Measurements from ENCODE around the gene STPG3. TPM values are rescaled to one million over a fixed set of nuclear protein-coding genes. Genes with fewer than 3 reads are reported as not detected.
A peak's percentile ranks its signal among the peaks of the same experiment; 100 is the strongest.

Gene STPG3
- total RNA-seq, 2 donors from 2014 or later, result not detected

GRCh38 chr9:137302118-137302448, 51.0 kb downstream of the STPG3 start, which contains the start of gene NRARP:
Gene NRARP (minus strand): TSS chr9:137302271. CDS start chr9:137301928, 343 bp downstream.
- peak; percentile 95 for DNase-seq
- no peaks in the 10 kb centered on the region for H3K36me3 ChIP-seq
- no peaks in the 10 kb centered on the region for H3K9me3 ChIP-seq
- H3K27ac ChIP-seq, result peak within 1 kb of the TSS; percentile 98
- intact Hi-C loops (cut with DNase I), result loop anchor here (5.0 kb wide), 1 partner anchor 105 kb away; no protein-coding TSS in a partner anchor
- H3K9ac ChIP-seq (ENCODE audit: low read depth in 2 of 2, low read length in 2 of 2), result peak within 1 kb of the TSS; percentile 85 to 99
- no peak for TF ChIP-seq CTCF (IDR thresholded peaks at IDR 0.05)
- H3K4me3 ChIP-seq, result peak within 1 kb of the TSS; percentile 66
- H3K4me1 ChIP-seq, result peaks cover 35% of the 10 kb centered on the region
- peaks cover 11% of the 10 kb centered on the region for H3K27me3 ChIP-seq

GRCh38 chr9:137302449-137303150, 51.5 kb downstream of the STPG3 start:
- no peaks in the 10 kb centered on the region for H3K36me3 ChIP-seq
- TF ChIP-seq CTCF (IDR thresholded peaks at IDR 0.05), result peak; percentile 31
- peak overlapping the region; percentile 54 for H3K4me3 ChIP-seq
- H3K4me1 ChIP-seq, result peaks cover 37% of the 10 kb centered on the region
- no peaks in the 10 kb centered on the region for H3K9me3 ChIP-seq
- DNase-seq, result no peak
- peak overlapping the region; percentile 98 for H3K27ac ChIP-seq
- peaks cover 11% of the 10 kb centered on the region for H3K27me3 ChIP-seq
- intact Hi-C loops (cut with DNase I), result loop anchor here (5.0 kb wide), 1 partner anchor 105 kb away; no protein-coding TSS in a partner anchor
- H3K9ac ChIP-seq (ENCODE audit: low read depth in 2 of 2, low read length in 2 of 2), result peak overlapping the region; percentile 82 to 96

Other genes with a start within 250 kb of the STPG3 start
- 10 to 100 TPM; 22.4 to 47.5 TPM for gene ABCA2, start 223.0 kb upstream of the STPG3 start, total RNA-seq
- gene FUT7, start 219.2 kb upstream of the STPG3 start, total RNA-seq, result not detected
- gene NPDC1, start 205.1 kb upstream of the STPG3 start, total RNA-seq, result 100 to 1,000 TPM; 149 to 177 TPM
- gene ENTPD2, start 197.2 kb upstream of the STPG3 start, total RNA-seq, result 10 to 100 TPM; 20.5 to 22.1 TPM
- gene SAPCD2, start 180.7 kb upstream of the STPG3 start, total RNA-seq, result 10 to 100 TPM; 19.2 to 57.8 TPM
- gene UAP1L1, start 173.8 kb upstream of the STPG3 start, total RNA-seq, result 10 to 100 TPM in 1 of 2 donors, 1 to 10 TPM in 1; 9.0 to 13.0 TPM
- gene MAN1B1, start 164.3 kb upstream of the STPG3 start, total RNA-seq, result 10 to 100 TPM; 43.5 to 52.6 TPM
- 10 to 100 TPM; 46.2 to 52.5 TPM for gene DPP7, start 136.6 kb upstream of the STPG3 start, total RNA-seq
- gene GRIN1, start 112.1 kb upstream of the STPG3 start, total RNA-seq, result under 1 TPM; 0.47 to 0.93 TPM
- gene LRRC26, start 81.2 kb upstream of the STPG3 start, total RNA-seq, result 10 to 100 TPM; 64.6 to 95.8 TPM
- gene TMEM210, start 79.2 kb upstream of the STPG3 start, total RNA-seq, result under 1 TPM in 1 of 2 donors, not detected in 1; 0.67 TPM
- 10 to 100 TPM; 33.8 to 67.8 TPM for gene ANAPC2, start 62.7 kb upstream of the STPG3 start, total RNA-seq
- gene SSNA1, start 62.6 kb upstream of the STPG3 start, total RNA-seq, result 100 to 1,000 TPM in 1 of 2 donors, 10 to 100 TPM in 1; 60.0 to 100 TPM
- 100 to 1,000 TPM in 1 of 2 donors, 10 to 100 TPM in 1; 83.1 to 124 TPM for gene TPRN, start 50.5 kb upstream of the STPG3 start, total RNA-seq
- 10 to 100 TPM; 35.7 to 43.5 TPM for gene TMEM203, start 45.6 kb upstream of the STPG3 start, total RNA-seq
- 10 to 100 TPM; 11.7 to 36.9 TPM for gene NDOR1, start 45.6 kb upstream of the STPG3 start, total RNA-seq
- gene RNF208, start 29.0 kb upstream of the STPG3 start, total RNA-seq, result 1 to 10 TPM; 6.5 to 9.3 TPM
- gene CYSRT1, start 26.1 kb upstream of the STPG3 start, total RNA-seq, result under 1 TPM in 1 of 2 donors, not detected in 1; 0.64 TPM
- gene RNF224, start 23.8 kb upstream of the STPG3 start, total RNA-seq, result not detected
- not detected for gene SLC34A3, start 20.4 kb upstream of the STPG3 start, total RNA-seq
- gene TUBB4B, start 10.0 kb upstream of the STPG3 start, total RNA-seq, result 100 to 1,000 TPM; 303 to 779 TPM
- 10 to 100 TPM; 62.1 to 87.1 TPM for gene NELFB, start 4.0 kb downstream of the STPG3 start, total RNA-seq
- gene TOR4A, start 26.4 kb downstream of the STPG3 start, total RNA-seq, result 10 to 100 TPM; 57.1 to 63.9 TPM
- gene NRARP, start 51.0 kb downstream of the STPG3 start, total RNA-seq, result 100 to 1,000 TPM; 120 to 178 TPM
- 10 to 100 TPM; 34.9 to 36.4 TPM for gene EXD3, start 171.9 kb downstream of the STPG3 start, total RNA-seq
- gene NOXA1, start 172.1 kb downstream of the STPG3 start, total RNA-seq, result 10 to 100 TPM; 27.5 to 29.3 TPM
- gene ENTPD8, start 190.1 kb downstream of the STPG3 start, total RNA-seq, result 10 to 100 TPM; 48.3 to 72.0 TPM
- 10 to 100 TPM; 33.7 to 47.8 TPM for gene NSMF, start 208.0 kb downstream of the STPG3 start, total RNA-seq